ENCODE measurements around the gene RUNX2. TPM values are rescaled to one million over a fixed set of nuclear protein-coding genes. Genes with fewer than 3 reads are reported as not detected.

Gene RUNX2
- total and polyA plus RNA-seq, 10 donors: 0.86 to 9.4 (median 6.6) TPM

DNA sequence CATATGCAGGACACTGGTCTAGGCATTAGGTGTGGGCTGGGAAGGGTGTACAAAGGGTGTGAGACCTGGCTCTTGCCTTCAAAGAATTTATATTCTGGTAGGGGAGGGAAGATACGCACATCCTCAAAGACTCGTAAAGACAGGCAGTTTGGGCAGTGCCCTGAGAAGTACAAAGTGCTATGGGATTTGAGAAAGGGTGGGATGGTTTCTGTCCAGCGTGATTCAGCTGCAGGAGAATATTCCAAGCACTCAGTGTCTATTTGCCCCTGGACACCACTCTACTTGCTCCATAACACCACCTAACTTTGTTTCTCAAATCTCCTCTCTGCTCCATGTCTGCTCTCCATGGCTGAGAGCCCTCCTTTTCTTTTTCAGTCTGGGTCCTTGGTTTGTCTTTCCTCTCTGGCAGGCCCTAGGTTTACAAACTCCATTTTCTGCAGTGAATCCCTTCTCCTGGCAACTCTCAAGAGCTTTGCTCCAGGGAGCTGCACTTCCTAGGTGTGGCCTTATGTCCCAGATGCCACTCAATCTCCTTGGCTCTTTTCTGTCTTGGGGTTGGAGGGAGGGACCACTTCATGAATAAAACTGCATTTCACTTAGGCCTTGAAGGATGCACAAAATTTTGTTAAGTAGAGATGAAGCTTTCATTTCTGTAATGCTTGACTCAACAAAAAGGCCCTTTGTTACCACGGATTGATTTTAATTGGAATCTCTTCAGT is 377.2 kb downstream of the RUNX2 start:
- DNase-seq: no peak
- TF ChIP-seq POLR2AphosphoS5 (IDR thresholded peaks at IDR 0.05) (no peak), CTCF (IDR thresholded peaks at IDR 0.05 in 8 of 11, conservative IDR thresholded peaks at IDR 0.05 in 3 of 11) (no peak), POLR2A (IDR thresholded peaks at IDR 0.05) (no peak)
- intact Hi-C loops (cut with DNase I; ENCODE audit: low total_unique reads): no loop called here
- Histone ChIP-seq H3K36me3 (no peaks in the 10 kb centered on the region), H3K4me3 (no peak overlapping the region), H3K9me3 (no peaks in the 10 kb centered on the region), H3K27ac (no peak overlapping the region), H3K4me1 (peaks cover 0 to 9% (median 0%) of the 10 kb centered on the region in 6 donors), H3K27me3 (replicated peaks in 1 of 7) (no peaks in the 10 kb centered on the region)
- 90 to 94% (median 91%) methylated on average over 4 of the region's 4 CpGs for WGBS, 5 donors

- Histone ChIP-seq H3K36me3 (no peaks in the 10 kb centered on the region), H3K27ac (no peak overlapping the region), H3K9me3 (no peaks in the 10 kb centered on the region), H3K4me1 (peaks cover 0 to 9% (median 0%) of the 10 kb centered on the region in 6 donors), H3K27me3 (replicated peaks in 1 of 7) (no peaks in the 10 kb centered on the region), H3K4me3 (no peak overlapping the region)
- no peak for DNase-seq
- TF ChIP-seq POLR2A (IDR thresholded peaks at IDR 0.05) (no peak), POLR2AphosphoS5 (IDR thresholded peaks at IDR 0.05) (no peak), CTCF (IDR thresholded peaks at IDR 0.05 in 8 of 11, conservative IDR thresholded peaks at IDR 0.05 in 3 of 11) (no peak)
- intact Hi-C loops (cut with DNase I; ENCODE audit: low total_unique reads): no loop called here
- WGBS, 5 donors: 23 to 40% (median 24%) methylated on average over 2 of the region's 2 CpGs
These were observed 378.2 kb downstream of the RUNX2 start for GRCh38 chr6:45706319-45706718.

GRCh38 chr6:45707176-45707575 is 379.0 kb downstream of the RUNX2 start:
- 67 to 78% (median 73%) methylated on average over 6 of the region's 6 CpGs for WGBS, 5 donors
- DNase-seq: no peak
- no peak overlapping the region for H3K4me3 ChIP-seq
- TF ChIP-seq POLR2AphosphoS5 (IDR thresholded peaks at IDR 0.05): no peak
- no peak overlapping the region for H3K27ac ChIP-seq
- H3K9me3 ChIP-seq: no peaks in the 10 kb centered on the region
- H3K36me3 ChIP-seq: no peaks in the 10 kb centered on the region
- intact Hi-C loops (cut with DNase I; ENCODE audit: low total_unique reads): no loop called here
- peaks cover 0 to 9% (median 0%) of the 10 kb centered on the region in 6 donors for H3K4me1 ChIP-seq
- no peaks in the 10 kb centered on the region for H3K27me3 ChIP-seq (replicated peaks in 1 of 7)

- no peaks in the 10 kb centered on the region for H3K9me3 ChIP-seq
- H3K4me3 ChIP-seq: no peak overlapping the region
- DNase-seq: no peak
- intact Hi-C loops (cut with DNase I; ENCODE audit: low total_unique reads): loop anchor here (10.0 kb wide), 1 partner anchor 1235 kb away; no protein-coding TSS in a partner anchor
- H3K27me3 ChIP-seq (replicated peaks in 1 of 7): peaks cover 0 to 15% (median 0%) of the 10 kb centered on the region in 7 donors
- H3K4me1 ChIP-seq: peaks cover 0 to 17% (median 5%) of the 10 kb centered on the region in 6 donors
- H3K36me3 ChIP-seq: no peaks in the 10 kb centered on the region
- H3K27ac ChIP-seq: no peak overlapping the region
- TF ChIP-seq POLR2AphosphoS5 (IDR thresholded peaks at IDR 0.05) (no peak), CTCF (IDR thresholded peaks at IDR 0.05 in 8 of 11, conservative IDR thresholded peaks at IDR 0.05 in 3 of 11) (no peak), POLR2A (IDR thresholded peaks at IDR 0.05) (no peak)
- 60 to 76% (median 67%) methylated on average over 6 of the region's 6 CpGs for WGBS, 5 donors
These were observed 381.7 kb downstream of the RUNX2 start for GRCh38 chr6:45709781-45710220.

Measured in spleen (tissue), 11 donors.